Panc1 (cell line): ENCODE data around the gene DCHS2. TPM values are rescaled to one million over a fixed set of nuclear protein-coding genes. Genes with fewer than 3 reads are reported as not detected.

ENCODE experiments used
- ATAC-seq: fragments of 200-7000 bp; cut with Tn5 transposase; 2 replicates; pipeline ENCODE4 v1.9.1; 2020; ENCODE audit warnings: mild to moderate bottlenecking, moderate library complexity
- BruUV-seq: library from RNA; stranded (reverse); fragments of 400-500 nt; replicated peaks from 2 replicates; lab custom pipeline; 2021; lab: Mats Ljungman, UMichigan
- CTCF ChIA-PET: fragments of 300-600 bp; sonication (Branson Sonifier 250); formaldehyde crosslinking; loops from one replicate; lab custom pipeline; 2022; ENCODE audit warnings: antibody characterized with exemption; lab: Charles Lee
- POLR2A ChIA-PET: fragments of 300-600 bp; sonication (Branson Sonifier 250); formaldehyde crosslinking; loops from one replicate; lab custom pipeline; 2022; ENCODE audit warnings: antibody characterized with exemption; lab: Charles Lee
- DNase-seq: peaks from one replicate; pipeline ENCODE4 v3.0.0-alpha.2; 2010; ENCODE audit warnings: low read depth, low spot score
- H3K27ac ChIP-seq: 2 replicates; pipeline ENCODE4 v1.5.1; 2011; ENCODE audit warnings: mild to moderate bottlenecking, low read length, inconsistent platforms
- H3K27me3 ChIP-seq: fragments of 200-500 bp; sonication (Bioruptor generic); 2 replicates; pipeline ENCODE4 v1.6.0; 2014; ENCODE audit warnings: low read length, inconsistent platforms; ENCODE audit not compliant: control insufficient read depth, insufficient read depth
- H3K36me3 ChIP-seq: fragments of 200-500 bp; sonication (Bioruptor generic); 2 replicates; pipeline ENCODE4 v1.5.1; 2014; ENCODE audit warnings: inconsistent platforms, mild to moderate bottlenecking, low read length, moderate library complexity; ENCODE audit not compliant: control insufficient read depth, insufficient read depth
- H3K4me1 ChIP-seq: 2 replicates; pipeline ENCODE4 v1.5.1; 2011; ENCODE audit warnings: inconsistent platforms, mild to moderate bottlenecking, low read length, moderate library complexity; ENCODE audit not compliant: control insufficient read depth, insufficient read depth
- H3K4me3 ChIP-seq, 2 experiments: 2 replicates each; pipeline ENCODE4 v1.5.1; 2011 to 2012; ENCODE audit warnings: low read depth in 2 of 2, low read length in 2 of 2, mild to moderate bottlenecking in 2 of 2, inconsistent platforms in 1 of 2, moderate library complexity in 1 of 2
- H3K9me3 ChIP-seq: fragments of 200-500 bp; sonication (Bioruptor generic); 2 replicates; pipeline ENCODE4 v1.5.1; 2014; ENCODE audit warnings: low read depth, mild to moderate bottlenecking, inconsistent platforms, low read length, moderate library complexity; ENCODE audit not compliant: control insufficient read depth, insufficient read depth
- POLR2AphosphoS5 ChIP-seq: IDR thresholded peaks from 2 replicates; pipeline ENCODE4 v1.6.1; 2012; ENCODE audit warnings: mild to moderate bottlenecking, low read depth, low read length, moderate library complexity
- SIN3A ChIP-seq: IDR thresholded peaks from 2 replicates; pipeline ENCODE4 v1.6.1; 2012; ENCODE audit warnings: low read depth, mild to moderate bottlenecking, low read length, moderate library complexity, borderline replicate concordance; ENCODE audit not compliant: insufficient read depth
- TCF7L2 ChIP-seq: IDR thresholded peaks from 2 replicates; pipeline ENCODE4 v1.6.1; 2011; ENCODE audit warnings: mild to moderate bottlenecking, low read depth, low read length, inconsistent platforms
- in situ Hi-C: cut with HindIII; loops from 2 replicates; pipeline ENCODE4 v1.10.0; 2016; ENCODE audit warnings: low sequenced_read_pairs, low pct_unique_long_range_greater_than_20kb
- intact Hi-C: fragments of 100-400 bp; cut with micrococcal nuclease; formaldehyde crosslinking; loops from one replicate; pipeline ENCODE4 v1.10.0; 2022; ENCODE audit not compliant: unreplicated experiment
- total RNA-seq: library from RNA; stranded (reverse); gene quantifications from one replicate; pipeline ENCODE4 v1.2.1, GENCODE V29; 2021; ENCODE audit not compliant: unreplicated experiment
- TF ChIP-seq, protein P1 (sequence below): fragments of 450-650 bp; IDR thresholded peaks from 2 replicates; pipeline ENCODE4 v1.5.1; 2017; ENCODE audit warnings: mild to moderate bottlenecking
- TF ChIP-seq, protein P2 (sequence below), 2 experiments: IDR thresholded peaks; 2 replicates each; pipeline ENCODE4 v1.6.1; 2011 to 2012; ENCODE audit warnings: low read depth in 2 of 2, control low read depth in 1 of 2, low read length in 1 of 2, mild to moderate bottlenecking in 1 of 2, moderate library complexity in 1 of 2; ENCODE audit not compliant: insufficient read depth in 1 of 2

The DCHS2 gene
- total RNA-seq, 1 experiment from 2014 or later: not detected

DNA sequence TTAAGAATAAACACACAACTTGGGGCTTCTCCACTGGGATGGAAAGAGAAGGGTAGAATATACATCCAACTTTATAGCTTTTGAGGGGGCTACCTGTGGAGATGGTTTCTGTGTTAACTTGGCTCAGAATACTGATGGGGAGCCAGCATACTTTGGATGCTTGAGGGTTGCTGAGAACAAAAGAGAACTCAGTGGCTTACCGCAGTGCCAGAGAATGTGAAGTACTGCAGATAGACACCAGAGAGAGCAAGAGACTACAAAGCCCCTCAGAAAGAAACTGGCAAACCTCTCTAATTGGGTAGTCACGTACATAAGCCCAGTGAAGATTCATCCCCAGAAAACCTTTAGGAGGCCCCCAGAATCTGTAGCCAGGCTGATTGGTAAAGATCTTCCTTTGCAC is 214.4 kb downstream of the DCHS2 start:
- TF ChIP-seq, protein P1, sequence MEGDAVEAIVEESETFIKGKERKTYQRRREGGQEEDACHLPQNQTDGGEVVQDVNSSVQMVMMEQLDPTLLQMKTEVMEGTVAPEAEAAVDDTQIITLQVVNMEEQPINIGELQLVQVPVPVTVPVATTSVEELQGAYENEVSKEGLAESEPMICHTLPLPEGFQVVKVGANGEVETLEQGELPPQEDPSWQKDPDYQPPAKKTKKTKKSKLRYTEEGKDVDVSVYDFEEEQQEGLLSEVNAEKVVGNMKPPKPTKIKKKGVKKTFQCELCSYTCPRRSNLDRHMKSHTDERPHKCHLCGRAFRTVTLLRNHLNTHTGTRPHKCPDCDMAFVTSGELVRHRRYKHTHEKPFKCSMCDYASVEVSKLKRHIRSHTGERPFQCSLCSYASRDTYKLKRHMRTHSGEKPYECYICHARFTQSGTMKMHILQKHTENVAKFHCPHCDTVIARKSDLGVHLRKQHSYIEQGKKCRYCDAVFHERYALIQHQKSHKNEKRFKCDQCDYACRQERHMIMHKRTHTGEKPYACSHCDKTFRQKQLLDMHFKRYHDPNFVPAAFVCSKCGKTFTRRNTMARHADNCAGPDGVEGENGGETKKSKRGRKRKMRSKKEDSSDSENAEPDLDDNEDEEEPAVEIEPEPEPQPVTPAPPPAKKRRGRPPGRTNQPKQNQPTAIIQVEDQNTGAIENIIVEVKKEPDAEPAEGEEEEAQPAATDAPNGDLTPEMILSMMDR: no peak
- TF ChIP-seq SIN3A: no peak
- TF ChIP-seq TCF7L2: no peak
- TF ChIP-seq POLR2AphosphoS5: no peak
- TF ChIP-seq, protein P2, sequence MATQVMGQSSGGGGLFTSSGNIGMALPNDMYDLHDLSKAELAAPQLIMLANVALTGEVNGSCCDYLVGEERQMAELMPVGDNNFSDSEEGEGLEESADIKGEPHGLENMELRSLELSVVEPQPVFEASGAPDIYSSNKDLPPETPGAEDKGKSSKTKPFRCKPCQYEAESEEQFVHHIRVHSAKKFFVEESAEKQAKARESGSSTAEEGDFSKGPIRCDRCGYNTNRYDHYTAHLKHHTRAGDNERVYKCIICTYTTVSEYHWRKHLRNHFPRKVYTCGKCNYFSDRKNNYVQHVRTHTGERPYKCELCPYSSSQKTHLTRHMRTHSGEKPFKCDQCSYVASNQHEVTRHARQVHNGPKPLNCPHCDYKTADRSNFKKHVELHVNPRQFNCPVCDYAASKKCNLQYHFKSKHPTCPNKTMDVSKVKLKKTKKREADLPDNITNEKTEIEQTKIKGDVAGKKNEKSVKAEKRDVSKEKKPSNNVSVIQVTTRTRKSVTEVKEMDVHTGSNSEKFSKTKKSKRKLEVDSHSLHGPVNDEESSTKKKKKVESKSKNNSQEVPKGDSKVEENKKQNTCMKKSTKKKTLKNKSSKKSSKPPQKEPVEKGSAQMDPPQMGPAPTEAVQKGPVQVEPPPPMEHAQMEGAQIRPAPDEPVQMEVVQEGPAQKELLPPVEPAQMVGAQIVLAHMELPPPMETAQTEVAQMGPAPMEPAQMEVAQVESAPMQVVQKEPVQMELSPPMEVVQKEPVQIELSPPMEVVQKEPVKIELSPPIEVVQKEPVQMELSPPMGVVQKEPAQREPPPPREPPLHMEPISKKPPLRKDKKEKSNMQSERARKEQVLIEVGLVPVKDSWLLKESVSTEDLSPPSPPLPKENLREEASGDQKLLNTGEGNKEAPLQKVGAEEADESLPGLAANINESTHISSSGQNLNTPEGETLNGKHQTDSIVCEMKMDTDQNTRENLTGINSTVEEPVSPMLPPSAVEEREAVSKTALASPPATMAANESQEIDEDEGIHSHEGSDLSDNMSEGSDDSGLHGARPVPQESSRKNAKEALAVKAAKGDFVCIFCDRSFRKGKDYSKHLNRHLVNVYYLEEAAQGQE (IDR thresholded peaks at IDR 0.05; ENCODE audit: insufficient read depth in 1 of 2, low read depth in 2 of 2, low read length in 1 of 2): no peak
- no TSS peak for BruUV-seq
- in situ Hi-C loops: no loop called here
- DNase-seq (no peak), ATAC-seq (no peak)
- Histone ChIP-seq H3K27ac (no peak overlapping the region), H3K4me3 (no peak overlapping the region), H3K9me3 (no peaks in the 10 kb centered on the region), H3K4me1 (no peaks in the 10 kb centered on the region), H3K36me3 (no peaks in the 10 kb centered on the region), H3K27me3 (no peaks in the 10 kb centered on the region)
- CTCF ChIA-PET: no interaction called here
- intact Hi-C loops: no loop called here
- POLR2A ChIA-PET: no interaction called here

DNA sequence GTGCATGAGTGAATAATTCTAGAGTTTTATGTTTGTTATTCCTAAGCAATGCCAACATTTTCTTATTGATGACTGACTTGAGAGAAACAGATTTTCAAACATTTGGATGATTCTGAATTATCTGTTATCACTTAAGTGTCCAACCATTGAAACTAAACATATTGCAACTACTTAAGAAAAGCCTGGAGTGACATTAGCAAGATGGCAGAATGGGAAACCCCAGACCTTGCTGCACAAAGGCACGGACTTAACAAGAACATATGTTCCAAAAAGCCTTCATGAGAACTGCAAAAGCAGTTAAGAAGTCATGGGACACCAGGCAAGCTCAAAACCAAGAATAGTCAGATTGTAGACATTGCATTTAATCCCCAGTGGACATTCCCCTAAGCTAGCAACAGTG is 215.1 kb downstream of the DCHS2 start:
- no peak for DNase-seq
- intact Hi-C loops (no loop called here), in situ Hi-C loops (no loop called here)
- ATAC-seq: no peak
- POLR2A ChIA-PET: no interaction called here
- no TSS peak for BruUV-seq
- Histone ChIP-seq H3K36me3 (no peaks in the 10 kb centered on the region), H3K4me1 (no peaks in the 10 kb centered on the region), H3K27me3 (no peaks in the 10 kb centered on the region), H3K9me3 (no peaks in the 10 kb centered on the region), H3K27ac (no peak overlapping the region), H3K4me3 (no peak overlapping the region)
- TF ChIP-seq TCF7L2 (no peak), SIN3A (no peak), POLR2AphosphoS5 (no peak)
- TF ChIP-seq, protein P1: no peak
- TF ChIP-seq, protein P2 (IDR thresholded peaks at IDR 0.05; ENCODE audit: insufficient read depth in 1 of 2, low read depth in 2 of 2, low read length in 1 of 2): no peak
- CTCF ChIA-PET: no interaction called here
